B cell (primary cell): ENCODE data around the gene DDAH2.

Experiments used
- CTCF ChIP-seq: fragments of 200-600 bp; IDR thresholded peaks from one replicate; pipeline ENCODE4 v1.8.0; 2022; ENCODE audit warnings: antibody characterized with exemption, mild to moderate bottlenecking
- EZH2 ChIP-seq: IDR thresholded peaks from 2 replicates; pipeline ENCODE4 v1.6.1; 2012; ENCODE audit warnings: borderline replicate concordance, low read depth, mild to moderate bottlenecking, moderate library complexity, low read length; ENCODE audit not compliant: insufficient read depth, poor library complexity, severe bottlenecking

- TF ChIP-seq CTCF (no peak), EZH2 (no peak)
Observed at GRCh38 chr6:31765559-31765909, 36.4 kb upstream of the DDAH2 start.
